Measurements from ENCODE around the gene TRIM4. TPM values are rescaled to one million over a fixed set of nuclear protein-coding genes. Genes with fewer than 3 reads are reported as not detected.
"Not testable (repeated sequence)": the region's sequence is repeated elsewhere in the genome, so short reads cannot be mapped to it uniquely, and the experiment has no call there.

TRIM4 gene
- total and polyA plus RNA-seq, 7 experiments from 2014 or later, result 30.1 to 75.0 (median 37.6) TPM

GRCh38 chr7:99893280-99893679 is 26.1 kb downstream of the TRIM4 start:
- H3K27me3 Mint-ChIP-seq, result no peaks in the 10 kb centered on the region
- DNase-seq, result no peak
- Histone ChIP-seq H3K9me3 (ENCODE audit: control insufficient read depth in 2 of 3, low read length in 3 of 3) (no peaks in the 10 kb centered on the region), H3K27ac (ENCODE audit: low read depth, low read length) (no peak overlapping the region), H3K4me3 (ENCODE audit: low read length) (no peak overlapping the region), H3K4me1 (ENCODE audit: control insufficient read depth in 2 of 2, insufficient read depth in 2 of 2, low read length in 2 of 2) (no peaks in the 10 kb centered on the region), H3K27me3 (ENCODE audit: control insufficient read depth in 2 of 2, insufficient read depth in 2 of 2, low read length in 2 of 2) (no peaks in the 10 kb centered on the region), H3K36me3 (ENCODE audit: control insufficient read depth in 2 of 3, insufficient read depth in 3 of 3, low read length in 3 of 3) (peaks cover 5 to 36% (median 6%) of the 10 kb centered on the region in 3 experiments)
- intact Hi-C loops (cut with micrococcal nuclease), result no loop called here
- ATAC-seq, result no peak
- ChIA-PET POLR2A (no interaction called here), CTCF (no interaction called here)
- peaks cover 22 to 51% (median 44%) of the 10 kb centered on the region in 5 donors for H3K36me3 Mint-ChIP-seq
- H3K4me1 Mint-ChIP-seq, result peaks cover 3 to 16% (median 7%) of the 10 kb centered on the region in 7 donors
- peaks cover 0 to 12% (median 2%) of the 10 kb centered on the region in 11 donors for H3K9me3 Mint-ChIP-seq
- peak overlapping the region in 2 of 9 donors; percentile 12 to 62 for H3K27ac Mint-ChIP-seq
- no peak overlapping the region for H3K4me3 Mint-ChIP-seq

DNA sequence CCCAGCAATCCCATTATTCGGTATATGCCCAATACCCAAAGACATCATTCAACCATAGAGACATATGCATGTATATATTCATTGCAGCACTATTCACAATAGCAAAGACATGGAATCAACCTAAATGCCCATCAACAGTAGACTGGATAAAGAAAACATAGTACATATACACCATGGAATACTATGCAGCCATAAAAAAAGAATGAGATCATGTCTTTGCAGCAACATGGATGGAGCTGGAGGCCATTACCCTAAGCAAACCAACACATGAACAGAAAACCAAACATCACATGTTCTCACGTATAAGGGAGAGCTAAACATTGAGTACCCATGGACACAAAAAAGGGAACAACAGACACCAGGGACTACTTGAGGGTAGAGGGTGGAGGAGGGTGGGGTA is 29.0 kb downstream of the TRIM4 start:
- H3K27me3 Mint-ChIP-seq; H3K4me1 ChIP-seq (ENCODE audit: control insufficient read depth in 2 of 2, insufficient read depth in 2 of 2, low read length in 2 of 2); H3K27me3 ChIP-seq (ENCODE audit: control insufficient read depth in 2 of 2, insufficient read depth in 2 of 2, low read length in 2 of 2); H3K27ac Mint-ChIP-seq; H3K9me3 ChIP-seq (ENCODE audit: control insufficient read depth in 2 of 3, low read length in 3 of 3); POLR2A ChIA-PET; H3K4me3 Mint-ChIP-seq; DNase-seq; H3K4me3 ChIP-seq (ENCODE audit: low read length); ATAC-seq; intact Hi-C loops (cut with micrococcal nuclease); H3K4me1 Mint-ChIP-seq; H3K27ac ChIP-seq (ENCODE audit: low read depth, low read length): not testable (repeated sequence)
- Mint-ChIP-seq H3K9me3 (peaks cover 0 to 12% (median 2%) of the 10 kb centered on the region in 11 donors), H3K36me3 (peaks cover 22 to 54% (median 47%) of the 10 kb centered on the region in 5 donors)
- peaks cover 5 to 31% (median 6%) of the 10 kb centered on the region in 3 experiments for H3K36me3 ChIP-seq (ENCODE audit: control insufficient read depth in 2 of 3, insufficient read depth in 3 of 3, low read length in 3 of 3)
- CTCF ChIA-PET, result interaction anchor here (0.6 kb wide), 1 partner anchor 849 kb away, joined by 3 read pairs; no protein-coding TSS in a partner anchor

GRCh38 chr7:99888366-99888765 is 31.0 kb downstream of the TRIM4 start:
- H3K27ac Mint-ChIP-seq; H3K27ac ChIP-seq (ENCODE audit: low read depth, low read length); intact Hi-C loops (cut with micrococcal nuclease); POLR2A ChIA-PET; DNase-seq; H3K4me3 ChIP-seq (ENCODE audit: low read length); ATAC-seq; H3K27me3 Mint-ChIP-seq; H3K4me1 Mint-ChIP-seq; H3K9me3 ChIP-seq (ENCODE audit: control insufficient read depth in 2 of 3, low read length in 3 of 3); H3K4me3 Mint-ChIP-seq; H3K4me1 ChIP-seq (ENCODE audit: control insufficient read depth in 2 of 2, insufficient read depth in 2 of 2, low read length in 2 of 2); CTCF ChIA-PET; H3K27me3 ChIP-seq (ENCODE audit: control insufficient read depth in 2 of 2, insufficient read depth in 2 of 2, low read length in 2 of 2): not testable (repeated sequence)
- peaks cover 22 to 52% (median 46%) of the 10 kb centered on the region in 5 donors for H3K36me3 Mint-ChIP-seq
- peaks cover 0 to 12% (median 2%) of the 10 kb centered on the region in 11 donors for H3K9me3 Mint-ChIP-seq
- peaks cover 5 to 31% (median 6%) of the 10 kb centered on the region in 3 experiments for H3K36me3 ChIP-seq (ENCODE audit: control insufficient read depth in 2 of 3, insufficient read depth in 3 of 3, low read length in 3 of 3)

DNA sequence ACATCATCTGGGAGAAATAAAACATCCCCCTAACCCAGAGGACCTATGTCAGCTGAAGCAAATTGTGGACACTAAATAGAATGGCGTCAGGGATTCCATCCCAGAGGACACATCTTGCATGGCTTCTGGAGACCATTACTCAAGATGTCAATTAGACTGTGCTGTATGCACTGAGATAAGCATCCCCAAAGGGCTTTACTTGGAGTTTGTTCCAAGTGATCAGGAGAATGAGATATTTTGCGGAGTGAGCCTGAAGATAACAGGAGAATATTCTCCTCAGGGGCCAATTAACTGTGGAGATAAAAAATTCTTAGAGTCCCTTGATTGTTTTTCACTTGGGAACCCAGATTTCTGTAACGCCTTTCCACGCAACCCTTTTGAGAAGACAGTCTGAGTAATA is 38.0 kb downstream of the TRIM4 start:
- H3K4me1 ChIP-seq (ENCODE audit: control insufficient read depth in 2 of 2, insufficient read depth in 2 of 2, low read length in 2 of 2), result no peaks in the 10 kb centered on the region
- Mint-ChIP-seq H3K4me3 (no peak overlapping the region), H3K36me3 (peaks cover 0 to 21% (median 12%) of the 10 kb centered on the region in 5 donors), H3K4me1 (peaks cover 0 to 9% (median 6%) of the 10 kb centered on the region in 7 donors), H3K27me3 (no peaks in the 10 kb centered on the region), H3K9me3 (no peaks in the 10 kb centered on the region), H3K27ac (no peak overlapping the region)
- H3K27me3 ChIP-seq (ENCODE audit: control insufficient read depth in 2 of 2, insufficient read depth in 2 of 2, low read length in 2 of 2), result no peaks in the 10 kb centered on the region
- no peak overlapping the region for H3K4me3 ChIP-seq (ENCODE audit: low read length)
- intact Hi-C loops (cut with micrococcal nuclease), result no loop called here
- no peak overlapping the region for H3K27ac ChIP-seq (ENCODE audit: low read depth, low read length)
- DNase-seq (no peak), ATAC-seq (no peak)
- ChIA-PET POLR2A (no interaction called here), CTCF (no interaction called here)
- no peaks in the 10 kb centered on the region for H3K36me3 ChIP-seq (ENCODE audit: control insufficient read depth in 2 of 3, insufficient read depth in 3 of 3, low read length in 3 of 3)
- H3K9me3 ChIP-seq (ENCODE audit: control insufficient read depth in 2 of 3, low read length in 3 of 3), result no peaks in the 10 kb centered on the region

- peaks cover 3 to 10% (median 5%) of the 10 kb centered on the region in 7 donors for H3K4me1 Mint-ChIP-seq
- CTCF ChIA-PET, result no interaction called here
- intact Hi-C loops (cut with micrococcal nuclease), result no loop called here
These were observed 42.4 kb downstream of the TRIM4 start, which contains the start of gene OR2AE1 for GRCh38 chr7:99876933-99877332. Gene OR2AE1 (minus strand): TSS chr7:99877033. CDS start chr7:99877033, 0 bp downstream.

GRCh38 chr7:99876491-99876890 is 42.8 kb downstream of the TRIM4 start:
- H3K4me1 Mint-ChIP-seq, result peaks cover 3 to 10% (median 5%) of the 10 kb centered on the region in 7 donors
- ChIA-PET POLR2A (no interaction called here), CTCF (no interaction called here)
- no peaks in the 10 kb centered on the region for H3K27me3 Mint-ChIP-seq
- H3K27ac Mint-ChIP-seq, result peak overlapping the region in 1 of 9 donors; percentile 9
- Histone ChIP-seq H3K36me3 (ENCODE audit: control insufficient read depth in 2 of 3, insufficient read depth in 3 of 3, low read length in 3 of 3) (no peaks in the 10 kb centered on the region), H3K27me3 (ENCODE audit: control insufficient read depth in 2 of 2, insufficient read depth in 2 of 2, low read length in 2 of 2) (no peaks in the 10 kb centered on the region), H3K27ac (ENCODE audit: low read depth, low read length) (no peak overlapping the region), H3K9me3 (ENCODE audit: control insufficient read depth in 2 of 3, low read length in 3 of 3) (no peaks in the 10 kb centered on the region), H3K4me3 (ENCODE audit: low read length) (no peak overlapping the region), H3K4me1 (ENCODE audit: control insufficient read depth in 2 of 2, insufficient read depth in 2 of 2, low read length in 2 of 2) (no peaks in the 10 kb centered on the region)
- no peak for ATAC-seq
- peaks cover 0 to 18% (median 9%) of the 10 kb centered on the region in 5 donors for H3K36me3 Mint-ChIP-seq
- H3K4me3 Mint-ChIP-seq, result no peak overlapping the region
- no peak for DNase-seq
- peaks cover 0 to 4% (median 0%) of the 10 kb centered on the region in 11 donors for H3K9me3 Mint-ChIP-seq
- intact Hi-C loops (cut with micrococcal nuclease), result no loop called here

More at GRCh38 chr7:99876933-99877332, 42.4 kb downstream of the TRIM4 start, which contains the start of gene OR2AE1:
- DNase-seq (no peak), ATAC-seq (no peak)
- POLR2A ChIA-PET, result no interaction called here
- Histone ChIP-seq H3K9me3 (ENCODE audit: control insufficient read depth in 2 of 3, low read length in 3 of 3) (no peaks in the 10 kb centered on the region), H3K4me1 (ENCODE audit: control insufficient read depth in 2 of 2, insufficient read depth in 2 of 2, low read length in 2 of 2) (no peaks in the 10 kb centered on the region), H3K36me3 (ENCODE audit: control insufficient read depth in 2 of 3, insufficient read depth in 3 of 3, low read length in 3 of 3) (no peaks in the 10 kb centered on the region), H3K27ac (ENCODE audit: low read depth, low read length) (no peak within 1 kb of the TSS), H3K27me3 (ENCODE audit: control insufficient read depth in 2 of 2, insufficient read depth in 2 of 2, low read length in 2 of 2) (no peaks in the 10 kb centered on the region), H3K4me3 (ENCODE audit: low read length) (no peak within 1 kb of the TSS)
- no peaks in the 10 kb centered on the region for H3K27me3 Mint-ChIP-seq
- H3K27ac Mint-ChIP-seq, result peak within 1 kb of the TSS in 1 of 9 donors; percentile 9
- H3K9me3 Mint-ChIP-seq, result peaks cover 0 to 4% (median 0%) of the 10 kb centered on the region in 11 donors
- H3K36me3 Mint-ChIP-seq, result peaks cover 0 to 18% (median 9%) of the 10 kb centered on the region in 5 donors
- no peak within 1 kb of the TSS for H3K4me3 Mint-ChIP-seq

- H3K27me3 Mint-ChIP-seq, result peaks cover 5 to 28% (median 18%) of the 10 kb centered on the region in 5 donors
- no peak overlapping the region for H3K4me3 ChIP-seq (ENCODE audit: low read length)
- no peak overlapping the region for H3K4me3 Mint-ChIP-seq
- no peaks in the 10 kb centered on the region for H3K27me3 ChIP-seq (ENCODE audit: control insufficient read depth in 2 of 2, insufficient read depth in 2 of 2, low read length in 2 of 2)
- H3K36me3 Mint-ChIP-seq, result peaks cover 0 to 7% (median 1%) of the 10 kb centered on the region in 5 donors
- intact Hi-C loops (cut with micrococcal nuclease), result no loop called here
- ATAC-seq, result no peak
- no peak overlapping the region for H3K27ac Mint-ChIP-seq
- CTCF ChIA-PET, result no interaction called here
- no peaks in the 10 kb centered on the region for H3K36me3 ChIP-seq (ENCODE audit: control insufficient read depth in 2 of 3, insufficient read depth in 3 of 3, low read length in 3 of 3)
- H3K9me3 ChIP-seq (ENCODE audit: control insufficient read depth in 2 of 3, low read length in 3 of 3), result no peaks in the 10 kb centered on the region
- no peak overlapping the region for H3K27ac ChIP-seq (ENCODE audit: low read depth, low read length)
- no peak for DNase-seq
- peaks cover 0 to 7% (median 0%) of the 10 kb centered on the region in 11 donors for H3K9me3 Mint-ChIP-seq
- POLR2A ChIA-PET, result no interaction called here
- H3K4me1 Mint-ChIP-seq, result peaks cover 0 to 5% (median 1%) of the 10 kb centered on the region in 7 donors
- H3K4me1 ChIP-seq (ENCODE audit: control insufficient read depth in 2 of 2, insufficient read depth in 2 of 2, low read length in 2 of 2), result no peaks in the 10 kb centered on the region
These were observed 51.1 kb downstream of the TRIM4 start for GRCh38 chr7:99868246-99868645.

Measured in naive thymus-derived CD4-positive, alpha-beta T cell (primary cell).